Keratinocyte (primary cell): ENCODE measurements around the gene GYS1.

Experiments used
- EZH2 ChIP-seq: IDR thresholded peaks from one replicate; pipeline ENCODE4 v1.6.1; 2012; ENCODE audit warnings: inconsistent platforms, mild to moderate bottlenecking, low read length, moderate library complexity
- TF ChIP-seq, protein P1 (sequence below), 3 experiments: IDR thresholded peaks in 1 of 3; conservative IDR thresholded peaks in 1 of 3; optimal IDR thresholded peaks in 1 of 3; 2 replicates in 2 of 3; 3 replicates in 1 of 3; pipeline versions ENCODE3 to v1.5.1; 2011; ENCODE audit warnings: low read length in 3 of 3, mild to moderate bottlenecking in 3 of 3, moderate library complexity in 2 of 3, control low read depth in 1 of 3, inconsistent platforms in 1 of 3; ENCODE audit not compliant: insufficient read depth in 2 of 3; ENCODE audit errors: extremely low read depth in 1 of 3

DNA sequence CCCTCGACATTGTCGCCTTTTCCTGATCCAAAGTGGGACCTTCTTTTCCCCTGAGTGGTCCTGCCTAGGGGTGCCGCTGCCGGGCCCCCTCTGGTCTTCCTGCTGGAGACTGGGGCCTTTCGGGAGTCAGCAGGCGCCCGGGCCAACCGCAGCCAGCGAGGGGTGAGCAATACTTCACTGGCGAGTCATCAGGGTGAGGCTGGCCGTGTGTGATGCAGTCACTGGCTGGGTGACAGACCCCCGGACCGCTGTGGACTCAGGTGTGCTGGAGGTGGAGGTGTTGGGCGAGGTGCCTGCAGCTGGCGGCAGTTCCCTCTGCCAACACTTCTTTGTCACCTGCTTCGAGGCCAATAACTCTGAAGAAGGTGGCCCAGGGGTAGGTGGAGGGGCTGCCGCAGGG lies 49.1 kb upstream of the GYS1 start:
- TF ChIP-seq, protein P1, sequence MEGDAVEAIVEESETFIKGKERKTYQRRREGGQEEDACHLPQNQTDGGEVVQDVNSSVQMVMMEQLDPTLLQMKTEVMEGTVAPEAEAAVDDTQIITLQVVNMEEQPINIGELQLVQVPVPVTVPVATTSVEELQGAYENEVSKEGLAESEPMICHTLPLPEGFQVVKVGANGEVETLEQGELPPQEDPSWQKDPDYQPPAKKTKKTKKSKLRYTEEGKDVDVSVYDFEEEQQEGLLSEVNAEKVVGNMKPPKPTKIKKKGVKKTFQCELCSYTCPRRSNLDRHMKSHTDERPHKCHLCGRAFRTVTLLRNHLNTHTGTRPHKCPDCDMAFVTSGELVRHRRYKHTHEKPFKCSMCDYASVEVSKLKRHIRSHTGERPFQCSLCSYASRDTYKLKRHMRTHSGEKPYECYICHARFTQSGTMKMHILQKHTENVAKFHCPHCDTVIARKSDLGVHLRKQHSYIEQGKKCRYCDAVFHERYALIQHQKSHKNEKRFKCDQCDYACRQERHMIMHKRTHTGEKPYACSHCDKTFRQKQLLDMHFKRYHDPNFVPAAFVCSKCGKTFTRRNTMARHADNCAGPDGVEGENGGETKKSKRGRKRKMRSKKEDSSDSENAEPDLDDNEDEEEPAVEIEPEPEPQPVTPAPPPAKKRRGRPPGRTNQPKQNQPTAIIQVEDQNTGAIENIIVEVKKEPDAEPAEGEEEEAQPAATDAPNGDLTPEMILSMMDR (optimal IDR thresholded peaks at IDR 0.05 in 1 of 3, IDR thresholded peaks at IDR 0.05 in 1 of 3, conservative IDR thresholded peaks at IDR 0.05 in 1 of 3; ENCODE audit: extremely low read depth in 1 of 3, insufficient read depth in 2 of 3, low read length in 3 of 3), result no peak
- no peak for TF ChIP-seq EZH2
